HuH-7 (cell line): ENCODE data around the gene HERC3.

ENCODE experiments used
- DNase-seq: peaks from one replicate; pipeline ENCODE4 v3.0.0; 2011; ENCODE audit warnings: low spot score

Gene HERC3

GRCh38 chr4:88720451-88721428 is 128.5 kb downstream of the HERC3 start:
- no peak for DNase-seq

GRCh38 chr4:88722276-88722780 is 130.0 kb downstream of the HERC3 start:
- no peak for DNase-seq

DNA sequence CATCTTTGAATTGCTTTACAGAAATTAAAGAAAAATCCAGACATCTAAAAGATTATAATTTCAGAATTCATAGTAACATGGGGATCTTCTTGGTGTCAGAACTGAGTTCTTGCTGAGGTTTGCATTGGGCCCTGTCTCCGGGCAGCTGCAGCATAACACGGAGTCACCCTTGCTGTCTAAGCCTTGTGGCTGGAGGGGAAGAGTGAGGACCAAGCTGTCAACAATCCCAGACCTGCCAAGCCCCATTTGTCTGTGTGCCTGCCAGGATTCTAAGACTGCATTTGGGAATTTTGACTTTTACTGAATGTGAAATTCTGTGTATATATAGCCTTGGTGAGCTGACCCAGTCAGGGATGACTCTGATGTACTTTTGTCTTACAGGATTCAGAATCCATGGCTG is 130.5 kb downstream of the HERC3 start:
- no peak for DNase-seq

GRCh38 chr4:88724406-88724805 is 132.1 kb downstream of the HERC3 start:
- no peak for DNase-seq

GRCh38 chr4:88725143-88725542 is 132.9 kb downstream of the HERC3 start:
- DNase-seq: no peak

- no peak for DNase-seq
Measured at GRCh38 chr4:88725986-88726385, 133.7 kb downstream of the HERC3 start.

DNA sequence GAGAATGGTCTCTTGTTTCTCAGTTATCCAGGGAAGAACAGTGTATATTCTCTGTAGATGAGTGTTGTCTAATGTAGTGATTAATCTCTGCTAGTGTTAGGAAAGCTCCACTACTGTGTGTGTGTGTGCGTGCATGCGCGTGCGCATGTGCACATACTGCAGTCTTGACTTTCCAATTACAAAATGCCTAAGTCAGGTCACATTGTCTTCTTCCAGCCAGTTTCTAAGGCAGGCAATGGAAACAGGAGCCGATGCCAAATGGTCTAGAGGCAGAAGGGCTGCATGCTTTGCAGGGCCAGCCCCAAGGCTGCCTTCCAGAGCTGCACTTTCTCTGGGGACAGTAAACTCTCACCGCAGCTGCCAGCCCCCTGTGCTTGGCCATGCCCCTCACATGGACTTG is 135.9 kb downstream of the HERC3 start:
- no peak for DNase-seq

DNA sequence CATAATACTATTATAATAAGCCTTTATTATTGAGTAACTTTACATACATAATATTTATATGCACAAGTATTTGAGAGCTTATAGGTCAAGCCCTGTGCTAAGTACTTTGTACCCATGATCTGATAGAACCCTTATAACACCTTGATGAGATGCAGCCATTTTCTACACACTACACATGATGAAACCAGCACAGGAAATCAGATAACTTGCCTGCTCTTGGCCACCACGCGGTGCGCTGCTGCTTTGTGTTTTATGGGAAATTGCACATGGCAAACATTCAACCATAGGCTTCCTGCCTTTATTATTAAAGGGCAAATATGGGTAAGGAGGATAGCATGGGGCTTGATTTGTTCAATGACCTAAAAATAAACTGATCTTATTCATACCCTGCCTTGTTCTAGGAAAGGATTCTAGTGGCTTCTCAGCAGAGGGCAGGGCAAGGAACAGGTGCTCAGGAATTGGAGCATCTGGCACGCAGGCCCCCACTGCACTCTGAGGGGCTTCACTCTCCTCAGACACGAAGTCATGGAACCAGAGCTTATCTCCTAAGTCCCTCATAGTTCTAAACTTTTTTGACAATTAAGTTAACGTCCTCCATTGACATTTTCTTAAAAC is 137.0 kb downstream of the HERC3 start:
- DNase-seq: no peak

DNA sequence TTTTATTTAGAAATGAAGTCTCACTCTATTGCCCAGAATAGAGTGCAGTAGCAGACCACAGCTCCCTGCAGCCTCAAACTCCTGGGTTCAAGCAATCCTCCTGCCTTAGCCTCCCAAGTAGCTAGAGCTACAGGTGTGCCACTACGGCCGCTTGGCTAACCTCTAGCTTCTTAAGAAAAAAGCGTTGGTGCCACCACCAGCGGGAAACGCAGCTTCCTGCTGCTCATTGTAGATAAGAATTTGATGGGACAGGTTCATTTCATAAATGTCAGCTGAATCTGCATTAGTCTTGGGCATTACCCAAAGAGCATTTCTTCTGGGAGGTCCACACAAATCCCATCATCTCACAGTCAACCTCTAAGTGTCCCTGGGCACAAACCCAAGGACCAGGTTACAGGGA is 138.5 kb downstream of the HERC3 start:
- DNase-seq: no peak

- DNase-seq: no peak
Measured at GRCh38 chr4:88731381-88731780, 139.1 kb downstream of the HERC3 start.

- no peak for DNase-seq
Measured at GRCh38 chr4:88732714-88733368, 140.6 kb downstream of the HERC3 start.

DNA sequence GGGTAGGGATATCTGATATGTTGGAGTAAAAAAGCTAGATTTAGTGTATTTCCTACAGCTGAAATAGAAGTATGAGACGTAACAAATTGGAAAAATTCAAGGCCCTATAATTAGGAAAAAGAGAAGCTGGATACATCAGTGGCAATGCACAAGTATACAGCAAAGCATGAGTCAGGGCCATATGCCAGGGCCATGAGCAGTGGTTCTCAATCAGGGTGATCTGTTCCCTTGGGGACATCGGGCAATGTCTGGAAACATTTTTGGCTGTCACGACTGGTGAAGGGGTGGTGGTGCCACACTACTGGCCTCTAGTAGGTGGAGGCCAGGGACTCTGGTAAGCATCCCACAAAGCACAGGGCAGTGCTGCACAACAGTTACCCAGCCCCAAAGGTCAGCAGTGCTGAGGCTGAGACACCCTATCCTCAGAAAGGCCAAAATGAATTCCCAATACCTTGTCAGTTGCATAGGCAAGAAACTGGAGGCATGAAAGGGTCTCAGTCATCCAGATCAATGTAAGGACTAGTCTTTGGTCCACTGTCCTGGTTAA is 142.2 kb downstream of the HERC3 start:
- no peak for DNase-seq

- no peak for DNase-seq
Measured at GRCh38 chr4:88735564-88735963, 143.3 kb downstream of the HERC3 start.

DNA sequence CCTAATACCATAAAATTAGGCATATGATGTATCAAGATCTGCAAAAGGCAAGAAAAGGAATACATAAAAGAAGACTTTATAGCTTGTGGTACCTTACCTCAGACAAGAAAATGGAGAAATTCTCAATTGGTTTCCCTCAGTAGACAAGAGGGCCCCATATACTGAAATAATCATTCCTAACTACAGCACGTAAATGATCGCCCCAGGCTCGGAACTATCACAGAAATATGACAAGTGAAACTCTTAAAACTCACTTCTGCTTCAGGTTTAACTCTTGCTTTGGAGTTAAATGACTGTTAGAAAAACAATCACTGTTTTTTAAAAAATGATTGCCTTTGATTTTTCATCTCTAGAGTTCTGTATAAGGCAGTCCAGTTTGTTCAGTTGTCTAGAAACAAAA is 144.0 kb downstream of the HERC3 start:
- no peak for DNase-seq

- DNase-seq: no peak
Measured at GRCh38 chr4:88737307-88737941, 145.1 kb downstream of the HERC3 start.

- no peak for DNase-seq
Measured at GRCh38 chr4:88738180-88738579, 145.9 kb downstream of the HERC3 start.

DNA sequence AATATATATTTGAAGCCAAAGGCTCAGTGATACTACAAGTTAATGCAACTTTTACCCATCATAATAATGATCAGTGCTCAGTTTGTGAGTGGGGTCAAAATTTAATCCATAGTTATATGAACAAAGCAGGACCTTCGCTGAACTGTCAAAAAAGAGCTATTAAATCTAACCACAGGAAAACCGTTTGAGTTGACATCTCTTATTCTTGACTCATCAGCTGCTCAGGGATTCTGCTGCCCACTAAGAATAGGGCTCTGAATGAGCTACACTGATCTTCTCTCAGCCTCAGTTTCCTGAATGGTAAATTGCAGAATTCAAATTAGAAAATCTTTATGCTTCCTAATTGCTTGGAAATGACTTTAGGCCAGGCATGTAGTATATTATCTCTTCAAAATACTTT is 150.3 kb downstream of the HERC3 start:
- DNase-seq: no peak

- DNase-seq: no peak
Measured at GRCh38 chr4:88743696-88744095, 151.4 kb downstream of the HERC3 start.

DNA sequence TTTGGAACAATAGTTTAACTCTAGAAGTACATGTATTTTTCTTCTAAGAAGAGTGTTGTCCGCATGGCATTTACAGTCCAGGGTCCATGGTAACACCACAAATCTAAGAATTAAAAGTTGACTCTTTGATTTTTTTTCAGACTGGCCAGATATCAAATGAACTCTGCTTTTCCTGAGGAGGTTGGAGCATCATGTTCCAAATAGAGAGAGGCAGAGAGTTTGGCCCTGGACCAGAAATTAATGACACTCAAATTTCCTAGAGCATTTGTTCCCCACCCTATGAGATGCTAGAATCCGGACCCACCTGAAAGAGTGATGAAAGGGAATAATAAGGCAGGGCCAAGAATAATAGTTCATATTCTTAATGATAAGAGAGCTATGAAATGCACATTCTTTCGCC is 152.3 kb downstream of the HERC3 start:
- no peak for DNase-seq

DNA sequence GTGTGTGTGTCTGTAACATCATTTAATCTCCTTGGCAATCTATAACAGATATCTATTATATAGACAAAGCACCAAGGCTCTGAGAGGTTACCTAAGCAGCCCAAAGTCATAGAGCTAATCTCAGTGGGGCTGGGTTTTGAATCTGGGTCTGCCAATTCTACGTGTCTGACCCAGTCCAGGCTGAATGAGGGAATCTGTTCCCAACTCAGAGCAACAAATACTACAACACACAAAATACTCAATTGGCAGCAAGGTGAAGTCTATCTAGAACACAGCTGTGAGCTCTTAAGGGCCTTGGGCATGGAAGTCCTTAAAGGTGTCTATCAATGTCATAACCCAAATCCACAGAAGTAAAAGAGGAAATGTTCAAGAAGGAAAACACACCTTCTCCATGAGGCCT is 152.9 kb downstream of the HERC3 start:
- DNase-seq: no peak

GRCh38 chr4:88745581-88746163 is 153.4 kb downstream of the HERC3 start:
- no peak for DNase-seq

DNA sequence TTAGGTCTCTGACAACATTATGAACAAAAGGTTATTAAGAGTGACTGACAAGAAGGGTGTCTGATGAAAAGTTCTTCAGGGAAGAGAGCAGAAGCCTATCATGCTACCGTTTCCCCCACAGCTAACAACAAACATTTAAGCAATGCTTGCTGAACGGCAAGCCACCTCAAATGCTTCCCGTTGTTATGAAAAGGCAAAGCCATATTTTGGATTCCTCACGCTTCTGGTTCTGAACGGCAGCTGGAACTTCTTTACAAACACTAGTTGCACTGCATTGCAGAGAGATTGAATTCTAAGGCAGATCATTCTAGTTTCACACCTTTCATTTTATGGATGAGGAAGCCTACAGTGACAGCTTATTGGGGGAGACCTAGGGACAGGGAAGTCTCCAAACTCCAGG is 153.9 kb downstream of the HERC3 start:
- no peak for DNase-seq
